ENCODE results near the gene MARK4. TPM values are rescaled to one million over a fixed set of nuclear protein-coding genes. Genes with fewer than 3 reads are reported as not detected.

Gene MARK4
- total and polyA plus RNA-seq, 2 experiments from 2014 or later, result 14.8 to 23.0 TPM

GRCh38 chr19:45320997-45321775, 70.1 kb downstream of the MARK4 start:
- no peak overlapping the region for H2AFZ ChIP-seq

GRCh38 chr19:45321848-45322247, 70.8 kb downstream of the MARK4 start:
- no peak overlapping the region for H2AFZ ChIP-seq
- H3K4me2 ChIP-seq, result no peak overlapping the region
- WGBS (ENCODE audit: low lambda C conversion rate, missing lambda C conversion rate), result 78% methylated on average over 5 of the region's 7 CpGs
- DNase-seq (ENCODE audit: low spot score), result no peak
- H3K9me2 ChIP-seq (replicated peaks; ENCODE audit: insufficient read depth), result no peaks in the 10 kb centered on the region
- H3K27me3 ChIP-seq, result peaks cover 7% of the 10 kb centered on the region
- peaks cover 12% of the 10 kb centered on the region for H3K4me1 ChIP-seq (ENCODE audit: insufficient read depth)
- no peak overlapping the region for H3K27ac ChIP-seq
- no peaks in the 10 kb centered on the region for H3K9me3 ChIP-seq (ENCODE audit: low read depth)
- H3K4me3 ChIP-seq, result no peak overlapping the region
- no peak for TF ChIP-seq EZH2phosphoT487 (IDR thresholded peaks at IDR 0.05; ENCODE audit: low read depth, severe bottlenecking, unreplicated experiment)
- TF ChIP-seq EZH2 (IDR thresholded peaks at IDR 0.05; ENCODE audit: borderline replicate concordance), result no peak
- TF ChIP-seq CTCF (IDR thresholded peaks at IDR 0.05; ENCODE audit: poor library complexity), result no peak
- no peaks in the 10 kb centered on the region for H4K20me1 ChIP-seq (ENCODE audit: insufficient read depth, poor library complexity, severe bottlenecking)
- H3K36me3 ChIP-seq (replicated peaks; ENCODE audit: insufficient read depth, low read depth), result no peaks in the 10 kb centered on the region
- no peaks in the 10 kb centered on the region for H3K79me2 ChIP-seq

More at GRCh38 chr19:45320997-45321775, 70.1 kb downstream of the MARK4 start:
- Histone ChIP-seq H3K36me3 (replicated peaks; ENCODE audit: insufficient read depth, low read depth) (no peaks in the 10 kb centered on the region), H3K27ac (no peak overlapping the region), H3K4me1 (ENCODE audit: insufficient read depth) (peaks cover 12% of the 10 kb centered on the region), H3K4me3 (no peak overlapping the region), H3K9me2 (replicated peaks; ENCODE audit: insufficient read depth) (no peaks in the 10 kb centered on the region), H3K4me2 (no peak overlapping the region), H3K79me2 (no peaks in the 10 kb centered on the region), H3K27me3 (peaks cover 7% of the 10 kb centered on the region), H4K20me1 (ENCODE audit: insufficient read depth, poor library complexity, severe bottlenecking) (no peaks in the 10 kb centered on the region), H3K9me3 (ENCODE audit: low read depth) (no peaks in the 10 kb centered on the region)
- DNase-seq (ENCODE audit: low spot score), result no peak
- WGBS (ENCODE audit: low lambda C conversion rate, missing lambda C conversion rate), result 85% methylated on average over 11 of the region's 12 CpGs
- no peak for TF ChIP-seq EZH2phosphoT487 (IDR thresholded peaks at IDR 0.05; ENCODE audit: low read depth, severe bottlenecking, unreplicated experiment)
- no peak for TF ChIP-seq EZH2 (IDR thresholded peaks at IDR 0.05; ENCODE audit: borderline replicate concordance)
- no peak for TF ChIP-seq CTCF (IDR thresholded peaks at IDR 0.05; ENCODE audit: poor library complexity)

GRCh38 chr19:45322311-45322710, 71.2 kb downstream of the MARK4 start:
- no peaks in the 10 kb centered on the region for H3K36me3 ChIP-seq (replicated peaks; ENCODE audit: insufficient read depth, low read depth)
- no peaks in the 10 kb centered on the region for H4K20me1 ChIP-seq (ENCODE audit: insufficient read depth, poor library complexity, severe bottlenecking)
- no peak for DNase-seq (ENCODE audit: low spot score)
- no peaks in the 10 kb centered on the region for H3K9me2 ChIP-seq (replicated peaks; ENCODE audit: insufficient read depth)
- 53% methylated on average over 11 of the region's 11 CpGs for WGBS (ENCODE audit: low lambda C conversion rate, missing lambda C conversion rate)
- H3K4me2 ChIP-seq, result no peak overlapping the region
- no peak for TF ChIP-seq CTCF (IDR thresholded peaks at IDR 0.05; ENCODE audit: poor library complexity)
- no peak for TF ChIP-seq EZH2phosphoT487 (IDR thresholded peaks at IDR 0.05; ENCODE audit: low read depth, severe bottlenecking, unreplicated experiment)
- TF ChIP-seq EZH2 (IDR thresholded peaks at IDR 0.05; ENCODE audit: borderline replicate concordance), result no peak
- peaks cover 12% of the 10 kb centered on the region for H3K4me1 ChIP-seq (ENCODE audit: insufficient read depth)
- H3K4me3 ChIP-seq, result no peak overlapping the region
- no peak overlapping the region for H2AFZ ChIP-seq
- H3K79me2 ChIP-seq, result no peaks in the 10 kb centered on the region
- no peaks in the 10 kb centered on the region for H3K9me3 ChIP-seq (ENCODE audit: low read depth)
- H3K27me3 ChIP-seq, result peaks cover 7% of the 10 kb centered on the region
- no peak overlapping the region for H3K27ac ChIP-seq

All from hepatocyte (in vitro differentiated cells).